Mucosa of rectum (tissue), 2 donors: Measurements from ENCODE around the gene BRINP3.

Experiments used
- H3K27ac ChIP-seq, 2 donors: one replicate each; pipeline ENCODE4 v1.7.0; 2013; ENCODE audit warnings: inconsistent platforms in 2 of 2, low read depth in 2 of 2, low read length in 2 of 2
- H3K27me3 ChIP-seq, 2 donors: one replicate each; pipeline ENCODE4 v1.7.0; 2013; ENCODE audit warnings: low read length in 2 of 2; ENCODE audit not compliant: control insufficient read depth in 2 of 2, insufficient read depth in 2 of 2
- H3K36me3 ChIP-seq, 2 donors: one replicate each; pipeline ENCODE4 v1.7.0; 2013; ENCODE audit warnings: low read length in 2 of 2; ENCODE audit not compliant: control insufficient read depth in 2 of 2, insufficient read depth in 2 of 2
- H3K4me1 ChIP-seq, 2 donors: one replicate each; pipeline ENCODE4 v1.7.0; 2013; ENCODE audit warnings: low read length in 2 of 2, mild to moderate bottlenecking in 1 of 2; ENCODE audit not compliant: control insufficient read depth in 2 of 2, insufficient read depth in 2 of 2
- H3K4me3 ChIP-seq, 2 donors: one replicate each; pipeline ENCODE4 v1.7.0; 2013; ENCODE audit warnings: low read length in 2 of 2
- H3K9ac ChIP-seq, 2 donors: one replicate each; pipeline ENCODE4 v1.7.0; 2013; ENCODE audit warnings: low read length in 2 of 2, low read depth in 1 of 2, mild to moderate bottlenecking in 1 of 2
- H3K9me3 ChIP-seq, 2 donors: one replicate each; pipeline ENCODE4 v1.7.0; 2013; ENCODE audit warnings: low read length in 2 of 2; ENCODE audit not compliant: control insufficient read depth in 2 of 2
- donor health status: healthy.
- donor health status: Normal muscosa, but diverticular disease.

Gene BRINP3

DNA sequence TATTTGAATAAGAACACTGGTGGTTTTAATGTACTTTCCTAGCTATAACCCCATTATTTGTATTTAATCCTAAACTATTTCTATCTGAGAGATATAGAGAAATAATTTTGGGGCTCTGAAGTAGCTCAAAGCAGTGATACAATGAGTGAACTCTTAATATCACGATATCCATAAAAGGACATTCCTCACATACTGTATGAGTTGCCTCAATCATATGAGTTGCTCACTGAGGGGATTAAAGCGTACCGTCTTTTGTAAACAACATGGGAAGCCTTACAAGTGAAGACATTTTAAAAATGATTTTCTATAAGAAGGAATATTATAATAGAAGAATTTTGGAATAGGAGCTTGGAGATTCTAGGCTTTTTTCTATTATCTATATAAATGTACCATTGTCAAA, 21.5 kb downstream of the BRINP3 start:
- no peaks in the 10 kb centered on the region for H3K4me1 ChIP-seq
- H3K36me3 ChIP-seq, result no peaks in the 10 kb centered on the region
- no peak overlapping the region for H3K27ac ChIP-seq
- no peak overlapping the region for H3K4me3 ChIP-seq
- H3K9ac ChIP-seq, result no peak overlapping the region
- H3K27me3 ChIP-seq, result no peaks in the 10 kb centered on the region
- no peaks in the 10 kb centered on the region for H3K9me3 ChIP-seq

DNA sequence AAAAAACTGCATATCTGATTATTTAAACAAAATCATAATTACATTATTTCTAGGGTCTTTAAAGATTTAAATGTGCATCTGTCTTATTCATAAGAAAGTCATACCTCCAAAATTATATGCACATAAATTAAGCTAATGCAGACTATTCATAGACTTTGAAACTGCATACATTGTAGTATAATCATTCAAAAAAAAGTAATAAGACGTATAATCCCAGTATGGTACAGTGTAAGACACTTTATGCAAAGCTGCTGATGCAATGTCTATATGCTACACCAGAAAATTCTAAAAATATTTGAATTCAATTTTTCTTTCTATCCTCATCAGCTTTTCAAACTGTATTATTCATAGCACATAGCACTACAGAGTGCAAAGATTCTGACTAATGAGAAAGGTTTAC, 22.0 kb downstream of the BRINP3 start:
- Histone ChIP-seq H3K27me3 (no peaks in the 10 kb centered on the region), H3K27ac (no peak overlapping the region)

DNA sequence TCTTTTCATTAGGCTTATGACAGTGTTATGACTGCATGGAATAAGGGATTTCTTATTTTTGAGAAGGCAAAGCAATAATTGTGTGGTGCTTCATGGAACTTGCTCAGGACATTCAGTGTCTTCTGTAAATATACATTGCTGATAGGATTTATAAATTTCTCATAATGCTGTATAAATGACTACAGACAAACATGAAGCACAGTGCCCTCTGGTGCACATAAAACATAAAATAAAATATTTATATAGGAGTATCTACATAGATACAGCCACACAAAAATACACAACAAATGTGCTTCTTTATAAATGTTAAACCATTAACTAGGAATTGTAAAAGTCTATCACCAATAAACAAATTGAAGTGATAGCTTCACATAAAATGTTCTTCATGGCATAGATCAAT, 24.1 kb downstream of the BRINP3 start:
- H3K4me1 ChIP-seq, result no peaks in the 10 kb centered on the region
- no peak overlapping the region for H3K27ac ChIP-seq
- no peaks in the 10 kb centered on the region for H3K9me3 ChIP-seq
- no peak overlapping the region for H3K9ac ChIP-seq
- no peak overlapping the region for H3K4me3 ChIP-seq
- H3K36me3 ChIP-seq, result no peaks in the 10 kb centered on the region
- no peaks in the 10 kb centered on the region for H3K27me3 ChIP-seq

More for the DNA sequence above, 22.0 kb downstream of the BRINP3 start:
- no peak overlapping the region for H3K9ac ChIP-seq
- H3K4me1 ChIP-seq, result no peaks in the 10 kb centered on the region
- no peak overlapping the region for H3K4me3 ChIP-seq
- no peaks in the 10 kb centered on the region for H3K9me3 ChIP-seq
- H3K36me3 ChIP-seq, result no peaks in the 10 kb centered on the region

- H3K9me3 ChIP-seq, result no peaks in the 10 kb centered on the region
- no peak overlapping the region for H3K4me3 ChIP-seq
These were observed 25.3 kb downstream of the BRINP3 start for GRCh38 chr1:190452272-190452848.

DNA sequence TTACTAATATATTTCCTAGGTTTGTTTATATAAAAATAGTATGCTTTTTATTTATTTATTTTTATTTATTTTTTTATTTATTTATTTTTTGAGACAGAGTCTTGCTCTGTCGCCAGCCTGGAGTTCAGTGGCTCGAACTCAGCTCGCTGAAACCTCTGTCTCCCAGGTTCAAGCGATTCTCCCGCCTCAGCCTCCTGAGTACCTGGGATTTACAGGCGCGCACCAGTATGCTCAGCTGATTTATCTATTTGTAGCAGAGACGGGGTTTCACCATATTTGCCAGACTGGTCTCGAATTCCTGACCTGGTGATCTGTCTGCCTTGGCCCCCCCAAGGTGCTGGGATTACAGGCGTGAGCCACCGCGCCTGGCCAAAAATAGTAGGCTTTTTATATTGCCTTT, 33.2 kb downstream of the BRINP3 start:
- Histone ChIP-seq H3K9me3 (no peaks in the 10 kb centered on the region), H3K9ac (no peak overlapping the region), H3K4me3 (no peak overlapping the region), H3K27me3 (no peaks in the 10 kb centered on the region), H3K27ac (no peak overlapping the region), H3K36me3 (no peaks in the 10 kb centered on the region), H3K4me1 (no peaks in the 10 kb centered on the region)

More at GRCh38 chr1:190452272-190452848, 25.3 kb downstream of the BRINP3 start:
- no peak overlapping the region for H3K27ac ChIP-seq
- no peaks in the 10 kb centered on the region for H3K36me3 ChIP-seq
- no peak overlapping the region for H3K9ac ChIP-seq
- no peaks in the 10 kb centered on the region for H3K4me1 ChIP-seq
- H3K27me3 ChIP-seq, result no peaks in the 10 kb centered on the region

GRCh38 chr1:190439447-190439846, 38.2 kb downstream of the BRINP3 start:
- Histone ChIP-seq H3K36me3 (no peaks in the 10 kb centered on the region), H3K27me3 (no peaks in the 10 kb centered on the region), H3K9ac (no peak overlapping the region), H3K27ac (no peak overlapping the region), H3K9me3 (no peaks in the 10 kb centered on the region), H3K4me3 (no peak overlapping the region), H3K4me1 (no peaks in the 10 kb centered on the region)

DNA sequence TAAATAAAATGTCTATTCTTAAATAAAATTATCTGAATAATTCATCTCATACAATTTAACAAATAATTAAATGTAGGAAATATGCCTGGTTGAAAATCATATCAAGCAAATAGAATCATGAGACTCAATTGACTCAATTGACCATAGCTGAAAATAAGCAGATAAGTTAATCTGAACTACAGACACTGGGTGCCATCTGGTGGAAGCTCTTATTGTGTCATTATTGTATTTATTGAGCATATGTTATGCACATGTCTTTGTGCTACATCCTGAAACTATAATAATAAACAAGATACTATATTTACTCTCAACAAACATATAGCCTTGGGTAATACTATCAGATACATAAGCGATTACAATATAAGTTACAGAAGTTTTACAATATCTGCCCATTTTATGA, 41.0 kb downstream of the BRINP3 start:
- no peak overlapping the region for H3K9ac ChIP-seq
- no peak overlapping the region for H3K27ac ChIP-seq

GRCh38 chr1:190429932-190430331, 47.7 kb downstream of the BRINP3 start:
- no peaks in the 10 kb centered on the region for H3K4me1 ChIP-seq
- H3K4me3 ChIP-seq, result no peak overlapping the region
- no peak overlapping the region for H3K27ac ChIP-seq
- no peaks in the 10 kb centered on the region for H3K9me3 ChIP-seq
- no peaks in the 10 kb centered on the region for H3K36me3 ChIP-seq
- no peak overlapping the region for H3K9ac ChIP-seq
- H3K27me3 ChIP-seq, result no peaks in the 10 kb centered on the region

More for the DNA sequence above, 41.0 kb downstream of the BRINP3 start:
- no peak overlapping the region for H3K4me3 ChIP-seq
- no peaks in the 10 kb centered on the region for H3K9me3 ChIP-seq
- no peaks in the 10 kb centered on the region for H3K27me3 ChIP-seq
- no peaks in the 10 kb centered on the region for H3K4me1 ChIP-seq
- H3K36me3 ChIP-seq, result no peaks in the 10 kb centered on the region

GRCh38 chr1:190429141-190429540, 48.5 kb downstream of the BRINP3 start:
- Histone ChIP-seq H3K9ac (no peak overlapping the region), H3K4me1 (no peaks in the 10 kb centered on the region), H3K4me3 (no peak overlapping the region), H3K27me3 (no peaks in the 10 kb centered on the region), H3K36me3 (no peaks in the 10 kb centered on the region), H3K27ac (no peak overlapping the region), H3K9me3 (no peaks in the 10 kb centered on the region)

- no peaks in the 10 kb centered on the region for H3K4me1 ChIP-seq
- no peak overlapping the region for H3K27ac ChIP-seq
- H3K36me3 ChIP-seq, result no peaks in the 10 kb centered on the region
- no peaks in the 10 kb centered on the region for H3K9me3 ChIP-seq
- H3K9ac ChIP-seq, result no peak overlapping the region
- H3K4me3 ChIP-seq, result no peak overlapping the region
- no peaks in the 10 kb centered on the region for H3K27me3 ChIP-seq
These were observed 61.4 kb downstream of the BRINP3 start for GRCh38 chr1:190416239-190416638.

DNA sequence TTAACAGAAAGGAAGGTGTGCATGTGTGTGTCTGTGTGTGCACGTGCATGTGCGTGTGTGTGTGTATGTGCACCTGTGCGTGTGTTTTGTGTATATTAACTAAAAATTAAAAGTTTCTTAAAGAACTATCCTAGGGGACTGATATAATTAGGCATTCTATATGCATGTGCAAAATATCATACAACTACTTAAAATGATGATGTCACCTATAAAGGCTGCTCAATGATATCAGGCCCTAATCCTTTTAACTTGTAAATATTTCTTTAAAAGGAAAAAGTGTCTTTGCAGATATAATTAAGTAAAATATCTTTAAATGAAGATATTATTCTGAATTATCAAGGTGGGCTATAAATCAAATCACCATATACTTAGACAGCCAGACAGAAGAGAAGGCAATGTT, 64.5 kb downstream of the BRINP3 start:
- Histone ChIP-seq H3K9ac (no peak overlapping the region), H3K4me3 (no peak overlapping the region), H3K4me1 (no peaks in the 10 kb centered on the region), H3K9me3 (no peaks in the 10 kb centered on the region), H3K27ac (no peak overlapping the region), H3K36me3 (no peaks in the 10 kb centered on the region), H3K27me3 (no peaks in the 10 kb centered on the region)
